Gastroesophageal sphincter (tissue), 4 donors: ENCODE measurements around the gene CTSS. TPM values are rescaled to one million over a fixed set of nuclear protein-coding genes. Genes with fewer than 3 reads are reported as not detected.

Source experiments
- ATAC-seq: fragments of 150-250 bp; one replicate; pipeline ENCODE4 v1.9.1; 2016; ENCODE audit warnings: mild to moderate bottlenecking, moderate library complexity
- H3K27ac ChIP-seq, 4 donors: fragments of 200-600 bp; sonication (generic) in 3 of 4; 1 replicate in 3 of 4; 2 replicates in 1 of 4; pipeline ENCODE4 v1.5.1; 2016 to 2019
- H3K27me3 ChIP-seq: fragments of 200-600 bp; sonication (generic); one replicate; pipeline ENCODE4 v1.5.1; 2019
- H3K36me3 ChIP-seq, 2 donors: fragments of 200-600 bp; sonication (generic); one replicate each; pipeline ENCODE4 v1.5.1; 2019; ENCODE audit warnings: control low read depth in 1 of 2
- H3K4me1 ChIP-seq, 3 donors: fragments of 200-600 bp; sonication (generic); 1 replicate in 2 of 3; 2 replicates in 1 of 3; pipeline ENCODE4 v1.5.1; 2016 to 2019; ENCODE audit warnings: control low read depth in 2 of 3
- H3K4me3 ChIP-seq, 2 donors: fragments of 200-600 bp; sonication (generic); one replicate each; pipeline ENCODE4 v1.5.1; 2019; ENCODE audit warnings: mild to moderate bottlenecking in 1 of 2, moderate library complexity in 1 of 2
- H3K9me3 ChIP-seq, 3 donors: fragments of 200-600 bp; sonication (generic); one replicate each; pipeline ENCODE4 v1.5.1; 2017 to 2019; ENCODE audit warnings: control low read depth in 2 of 3
- EP300 ChIP-seq: sonication (generic); formaldehyde crosslinking; IDR thresholded peaks from one replicate; pipeline ENCODE4 v1.6.1; 2017; ENCODE audit warnings: antibody characterized with exemption, mild to moderate bottlenecking
- POLR2A ChIP-seq, 2 donors: fragments of 450-650 bp; IDR thresholded peaks; one replicate each; pipeline ENCODE4 v1.6.1; 2017; ENCODE audit warnings: antibody characterized with exemption in 2 of 2, mild to moderate bottlenecking in 2 of 2, moderate library complexity in 1 of 2
- POLR2AphosphoS5 ChIP-seq: sonication (generic); formaldehyde crosslinking; IDR thresholded peaks from one replicate; pipeline ENCODE4 v1.6.1; 2017; ENCODE audit warnings: antibody characterized with exemption
- WGBS, 2 donors: methylation state at CpG; one replicate each; pipeline ENCODE4 v1.1.5; 2018; ENCODE audit warnings: low coverage in 1 of 2; 5-methylcytosine and 5-hydroxymethylcytosine counted together
- total RNA-seq, 4 donors: library from RNA; depleted of rRNA; stranded (reverse); fragments of >200 nt; gene quantifications; one replicate each; pipeline ENCODE4 v1.1.0, GENCODE V29; 2016
- TF ChIP-seq, protein P1 (sequence below), 4 experiments: fragments of 200-600 bp in 2 of 4; fragments of 450-650 bp in 2 of 4; sonication (generic) in 1 of 4; IDR thresholded peaks; one replicate each; pipeline ENCODE4 v1.5.1; 2017 to 2019; ENCODE audit warnings: antibody characterized with exemption in 4 of 4, mild to moderate bottlenecking in 2 of 4, moderate library complexity in 2 of 4

Gene CTSS
- total RNA-seq, 4 donors from 2014 or later, result 9.3 to 80.3 (median 50.4) TPM

GRCh38 chr1:150764617-150765101, 919 bp downstream of the CTSS start:
- no peaks in the 10 kb centered on the region for H3K27me3 ChIP-seq
- peak overlapping the region in 1 of 2 donors; percentile 22 for H3K4me3 ChIP-seq
- ATAC-seq, result peak; percentile 25
- no peaks in the 10 kb centered on the region for H3K9me3 ChIP-seq
- H3K36me3 ChIP-seq, result no peaks in the 10 kb centered on the region
- no peaks in the 10 kb centered on the region for H3K4me1 ChIP-seq
- TF ChIP-seq EP300 (no peak), POLR2AphosphoS5 (no peak)
- 39 to 44% methylated on average over 2 of the region's 2 CpGs for WGBS, 2 donors
- no peak overlapping the region for H3K27ac ChIP-seq

- no peak for ATAC-seq
- Histone ChIP-seq H3K27me3 (no peaks in the 10 kb centered on the region), H3K9me3 (no peaks in the 10 kb centered on the region), H3K27ac (no peak overlapping the region), H3K4me3 (no peak overlapping the region), H3K36me3 (no peaks in the 10 kb centered on the region), H3K4me1 (no peaks in the 10 kb centered on the region)
- TF ChIP-seq EP300 (no peak), POLR2A (IDR thresholded peaks at IDR 0.05) (no peak), POLR2AphosphoS5 (no peak)
- TF ChIP-seq, protein P1, sequence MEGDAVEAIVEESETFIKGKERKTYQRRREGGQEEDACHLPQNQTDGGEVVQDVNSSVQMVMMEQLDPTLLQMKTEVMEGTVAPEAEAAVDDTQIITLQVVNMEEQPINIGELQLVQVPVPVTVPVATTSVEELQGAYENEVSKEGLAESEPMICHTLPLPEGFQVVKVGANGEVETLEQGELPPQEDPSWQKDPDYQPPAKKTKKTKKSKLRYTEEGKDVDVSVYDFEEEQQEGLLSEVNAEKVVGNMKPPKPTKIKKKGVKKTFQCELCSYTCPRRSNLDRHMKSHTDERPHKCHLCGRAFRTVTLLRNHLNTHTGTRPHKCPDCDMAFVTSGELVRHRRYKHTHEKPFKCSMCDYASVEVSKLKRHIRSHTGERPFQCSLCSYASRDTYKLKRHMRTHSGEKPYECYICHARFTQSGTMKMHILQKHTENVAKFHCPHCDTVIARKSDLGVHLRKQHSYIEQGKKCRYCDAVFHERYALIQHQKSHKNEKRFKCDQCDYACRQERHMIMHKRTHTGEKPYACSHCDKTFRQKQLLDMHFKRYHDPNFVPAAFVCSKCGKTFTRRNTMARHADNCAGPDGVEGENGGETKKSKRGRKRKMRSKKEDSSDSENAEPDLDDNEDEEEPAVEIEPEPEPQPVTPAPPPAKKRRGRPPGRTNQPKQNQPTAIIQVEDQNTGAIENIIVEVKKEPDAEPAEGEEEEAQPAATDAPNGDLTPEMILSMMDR (IDR thresholded peaks at IDR 0.05), result no peak
- WGBS, 2 donors, result 72 to 80% methylated on average over 3 of the region's 3 CpGs
Measured at GRCh38 chr1:150763018-150763417, 2.6 kb downstream of the CTSS start.

- TF ChIP-seq EP300 (no peak), POLR2AphosphoS5 (no peak), POLR2A (IDR thresholded peaks at IDR 0.05) (no peak)
- TF ChIP-seq, protein P1 (IDR thresholded peaks at IDR 0.05), result no peak
- Histone ChIP-seq H3K9me3 (no peaks in the 10 kb centered on the region), H3K27me3 (no peaks in the 10 kb centered on the region), H3K4me1 (no peaks in the 10 kb centered on the region), H3K36me3 (no peaks in the 10 kb centered on the region), H3K4me3 (no peak overlapping the region), H3K27ac (no peak overlapping the region)
- no peak for ATAC-seq
- 81 to 90% methylated on average over 2 of the region's 2 CpGs for WGBS, 2 donors
Measured at GRCh38 chr1:150762552-150762951, 3.0 kb downstream of the CTSS start.

DNA sequence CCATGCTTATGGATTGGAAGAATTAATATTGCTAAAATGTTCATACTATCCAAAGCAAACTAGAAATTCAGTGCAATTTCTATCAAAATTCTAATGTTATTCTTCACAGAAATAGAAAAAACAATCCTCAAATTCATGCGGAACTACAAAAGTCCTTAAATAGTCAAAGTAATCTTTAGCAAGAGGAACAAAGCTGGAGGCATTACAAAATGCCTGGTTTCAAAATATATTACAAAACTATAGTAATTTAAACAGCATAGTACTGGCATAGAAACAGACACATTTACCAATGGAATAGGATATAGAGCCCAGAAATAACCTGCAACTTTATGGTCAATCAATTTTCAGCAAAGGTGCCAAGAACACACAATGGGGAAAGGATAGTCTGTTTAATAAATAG, 3.8 kb downstream of the CTSS start:
- TF ChIP-seq EP300, result no peak
- no peak for TF ChIP-seq POLR2A (IDR thresholded peaks at IDR 0.05)
- TF ChIP-seq, protein P1 (IDR thresholded peaks at IDR 0.05), result no peak
- TF ChIP-seq POLR2AphosphoS5, result no peak
- Histone ChIP-seq H3K4me1 (no peaks in the 10 kb centered on the region), H3K4me3 (no peak overlapping the region), H3K36me3 (no peaks in the 10 kb centered on the region), H3K27ac (no peak overlapping the region), H3K9me3 (no peaks in the 10 kb centered on the region), H3K27me3 (no peaks in the 10 kb centered on the region)
- ATAC-seq, result no peak
- 91 to 94% methylated on average over 1 of the region's 1 CpG for WGBS, 2 donors

- TF ChIP-seq, protein P1 (IDR thresholded peaks at IDR 0.05), result no peak
- TF ChIP-seq EP300 (no peak), POLR2AphosphoS5 (no peak), POLR2A (IDR thresholded peaks at IDR 0.05) (no peak)
- no peak overlapping the region for H3K4me3 ChIP-seq
- WGBS, 2 donors, result 79 to 80% methylated on average over 3 of the region's 3 CpGs
- peaks cover 0 to 3% of the 10 kb centered on the region in 2 donors for H3K36me3 ChIP-seq
- no peaks in the 10 kb centered on the region for H3K9me3 ChIP-seq
- H3K27me3 ChIP-seq, result no peaks in the 10 kb centered on the region
- H3K4me1 ChIP-seq, result no peaks in the 10 kb centered on the region
- ATAC-seq, result no peak
- H3K27ac ChIP-seq, result no peak overlapping the region
Measured at GRCh38 chr1:150760013-150760412, 5.6 kb downstream of the CTSS start.
